ENCODE data around the gene ARL14EP.

ARL14EP gene

DNA sequence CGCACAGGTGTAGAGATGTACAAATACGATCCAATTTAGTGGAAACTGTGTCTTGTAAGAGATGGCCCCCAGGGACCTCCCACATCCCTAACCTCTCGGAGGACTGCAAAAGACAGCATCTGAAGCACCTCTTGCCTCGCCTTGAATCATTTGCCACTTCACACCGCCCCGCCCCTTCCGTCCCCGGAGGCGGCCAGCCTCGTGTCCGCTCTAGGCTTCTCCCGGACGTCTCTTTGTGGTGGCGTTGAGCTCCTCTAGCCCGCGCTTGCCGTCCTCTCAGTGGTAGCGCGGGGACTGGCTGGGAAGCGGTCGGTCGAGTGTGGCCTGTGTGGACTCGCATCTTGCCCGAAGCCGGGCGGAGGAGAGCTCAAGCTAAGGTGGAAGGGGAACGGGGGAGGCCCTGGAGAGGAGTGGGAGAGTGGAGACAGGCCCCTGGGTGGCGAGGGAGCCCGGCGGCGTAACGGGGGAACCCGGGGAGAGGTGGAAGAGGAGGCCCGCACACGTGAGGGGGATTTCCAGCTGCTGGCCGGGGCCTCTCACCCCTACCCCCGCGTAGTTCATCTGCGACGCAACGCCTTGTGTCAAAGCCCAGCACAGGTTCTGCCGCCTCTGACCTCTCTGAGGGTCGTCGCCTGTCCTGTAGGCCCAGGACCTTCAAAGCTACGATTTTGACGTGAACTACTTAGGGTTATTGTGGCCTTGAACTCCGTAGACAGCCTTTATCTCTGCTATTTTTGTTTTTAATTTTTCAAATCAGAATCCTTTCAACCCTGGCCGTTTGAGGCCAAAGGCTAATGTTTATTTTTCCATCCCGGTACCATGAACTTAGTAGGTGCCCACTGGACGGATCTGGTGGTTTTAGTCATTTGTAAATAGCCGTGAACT, at the start of gene ARL14EP:
Gene ARL14EP, plus strand, starts transcription at position 279 of the 885 bp plus-strand sequence. CDS start 7,845 bp downstream, outside the sequence.
- Histone ChIP-seq H3K4me3 (ENCODE audit: low read depth in 1 of 2, low read length in 2 of 2) (peak within 1 kb of the TSS; percentile 76 to 89), H3K27me3 (ENCODE audit: control insufficient read depth in 1 of 2, insufficient read depth in 2 of 2, low read length in 2 of 2) (no peaks in the 10 kb centered on the region), H3K27ac (ENCODE audit: low read depth, low read length) (peak within 1 kb of the TSS; percentile 81), H3K36me3 (ENCODE audit: insufficient read depth, low read length) (no peaks in the 10 kb centered on the region), H3K9me3 (ENCODE audit: low read length) (no peaks in the 10 kb centered on the region), H3K9ac (ENCODE audit: low read length) (peak within 1 kb of the TSS; percentile 96), H3K4me1 (ENCODE audit: insufficient read depth, low read length) (peaks cover 36% of the 10 kb centered on the region)

DNA sequence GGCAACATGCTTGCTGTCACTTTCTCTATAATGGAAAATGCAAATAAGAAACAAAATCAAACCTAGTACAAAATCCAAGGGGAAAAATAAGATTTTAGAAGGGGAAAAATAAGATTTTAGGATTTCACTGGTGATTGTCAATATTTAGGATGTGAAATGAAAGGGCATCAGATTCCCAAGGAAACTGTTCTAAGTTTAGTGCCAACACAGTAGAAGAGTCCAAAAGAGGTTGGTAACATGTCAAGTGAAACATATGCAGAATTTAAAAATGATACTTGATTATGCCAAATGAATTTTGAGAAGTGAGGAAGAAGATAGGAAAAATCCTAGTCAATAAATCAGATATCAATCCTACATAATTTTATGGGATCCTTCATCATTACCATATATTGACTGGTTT, 45.7 kb upstream of the ARL14EP start:
- no peaks in the 10 kb centered on the region for H3K9me3 ChIP-seq (ENCODE audit: low read length)
- H3K4me3 ChIP-seq (ENCODE audit: low read depth in 1 of 2, low read length in 2 of 2): no peak overlapping the region
- no peaks in the 10 kb centered on the region for H3K36me3 ChIP-seq (ENCODE audit: insufficient read depth, low read length)
- H3K27ac ChIP-seq (ENCODE audit: low read depth, low read length): no peak overlapping the region
- H3K9ac ChIP-seq (ENCODE audit: low read length): no peak overlapping the region
- H3K27me3 ChIP-seq (ENCODE audit: control insufficient read depth in 1 of 2, insufficient read depth in 2 of 2, low read length in 2 of 2): no peaks in the 10 kb centered on the region
- no peaks in the 10 kb centered on the region for H3K4me1 ChIP-seq (ENCODE audit: insufficient read depth, low read length)

DNA sequence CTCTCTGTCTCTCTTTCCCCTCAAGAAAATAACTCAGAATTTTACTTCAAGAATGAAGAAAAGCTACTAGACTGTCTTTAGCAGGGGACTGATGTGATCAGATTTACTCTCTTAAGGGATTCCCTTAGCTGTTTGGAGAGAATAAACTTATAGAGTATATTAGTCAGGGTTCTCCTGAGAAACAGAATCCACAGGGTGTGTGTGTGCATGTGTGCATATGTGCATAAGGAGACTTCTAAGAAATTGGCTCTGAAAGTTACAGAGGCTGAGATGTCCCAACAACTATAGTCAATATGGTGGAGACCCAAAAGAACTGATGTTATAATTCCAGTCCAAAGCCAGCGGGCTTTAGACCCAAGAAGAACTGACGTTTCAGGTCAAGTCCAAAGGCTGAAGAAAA, 43.1 kb upstream of the ARL14EP start:
- no peak overlapping the region for H3K27ac ChIP-seq (ENCODE audit: low read depth, low read length)
- no peaks in the 10 kb centered on the region for H3K9me3 ChIP-seq (ENCODE audit: low read length)
- no peaks in the 10 kb centered on the region for H3K27me3 ChIP-seq (ENCODE audit: control insufficient read depth in 1 of 2, insufficient read depth in 2 of 2, low read length in 2 of 2)
- no peak overlapping the region for H3K4me3 ChIP-seq (ENCODE audit: low read depth in 1 of 2, low read length in 2 of 2)
- H3K4me1 ChIP-seq (ENCODE audit: insufficient read depth, low read length): no peaks in the 10 kb centered on the region
- H3K9ac ChIP-seq (ENCODE audit: low read length): no peak overlapping the region
- no peaks in the 10 kb centered on the region for H3K36me3 ChIP-seq (ENCODE audit: insufficient read depth, low read length)

DNA sequence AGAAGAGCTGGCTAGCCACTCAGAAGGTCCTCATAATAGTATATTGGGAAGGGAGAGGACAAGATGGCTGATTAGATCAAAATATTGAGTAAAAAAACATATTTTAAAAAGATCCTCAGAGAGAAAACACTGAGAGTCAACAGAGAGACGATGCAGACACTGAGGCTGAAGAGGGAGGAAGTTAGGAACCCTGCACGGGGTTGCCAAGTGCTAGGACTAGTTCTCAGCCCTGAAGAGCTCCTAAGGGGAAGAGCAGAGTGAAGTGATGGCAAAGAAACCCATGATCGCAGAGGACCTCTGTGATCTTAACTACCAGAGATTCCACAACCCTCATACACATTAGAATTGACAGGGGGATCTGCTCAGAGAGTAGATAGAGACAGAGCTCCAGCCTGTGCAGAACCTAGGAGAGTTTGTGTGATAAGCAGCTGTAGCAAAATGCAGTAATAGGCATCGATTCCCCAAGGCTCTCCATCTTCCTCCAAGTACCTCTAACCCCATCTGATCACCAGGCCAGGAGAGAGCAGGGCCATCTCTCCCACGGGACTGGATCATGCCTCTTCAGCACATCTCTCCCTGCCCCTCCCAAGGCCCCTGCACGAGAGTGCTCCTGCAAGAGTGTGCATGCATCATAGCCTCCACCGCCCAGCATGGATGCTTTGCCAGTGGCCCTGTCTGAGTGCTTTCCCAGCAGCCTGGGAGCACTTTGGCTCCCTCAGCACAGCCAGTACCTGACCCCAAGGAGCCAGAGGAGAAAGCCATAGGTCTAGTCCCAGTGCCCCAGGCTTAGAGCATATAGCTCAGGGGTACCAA, 41.2 kb upstream of the ARL14EP start:
- no peaks in the 10 kb centered on the region for H3K27me3 ChIP-seq (ENCODE audit: control insufficient read depth in 1 of 2, insufficient read depth in 2 of 2, low read length in 2 of 2)
- H3K4me1 ChIP-seq (ENCODE audit: insufficient read depth, low read length): no peaks in the 10 kb centered on the region
- H3K9me3 ChIP-seq (ENCODE audit: low read length): no peaks in the 10 kb centered on the region
- H3K9ac ChIP-seq (ENCODE audit: low read length): no peak overlapping the region
- no peak overlapping the region for H3K4me3 ChIP-seq (ENCODE audit: low read depth in 1 of 2, low read length in 2 of 2)
- H3K27ac ChIP-seq (ENCODE audit: low read depth, low read length): no peak overlapping the region
- no peaks in the 10 kb centered on the region for H3K36me3 ChIP-seq (ENCODE audit: insufficient read depth, low read length)

DNA sequence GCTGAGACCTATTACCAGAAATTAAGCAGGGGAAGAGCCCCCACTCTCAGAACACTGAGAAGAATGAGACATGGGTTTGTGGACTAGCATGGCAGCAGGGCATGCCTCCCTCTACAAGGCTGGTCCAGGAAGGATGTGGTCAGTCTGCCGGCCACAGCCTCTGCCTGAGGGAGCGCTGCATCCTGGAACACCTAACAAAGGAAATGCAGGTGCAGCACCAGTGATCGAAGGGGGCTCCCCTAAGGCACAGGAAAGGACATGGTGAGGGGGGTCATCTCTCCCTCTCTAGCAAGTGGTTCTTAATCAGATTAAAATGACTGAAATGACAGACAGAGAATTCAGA, 40.6 kb upstream of the ARL14EP start:
- H3K9me3 ChIP-seq (ENCODE audit: low read length): no peaks in the 10 kb centered on the region
- H3K27ac ChIP-seq (ENCODE audit: low read depth, low read length): no peak overlapping the region
- H3K36me3 ChIP-seq (ENCODE audit: insufficient read depth, low read length): no peaks in the 10 kb centered on the region
- H3K4me3 ChIP-seq (ENCODE audit: low read depth in 1 of 2, low read length in 2 of 2): no peak overlapping the region
- H3K4me1 ChIP-seq (ENCODE audit: insufficient read depth, low read length): no peaks in the 10 kb centered on the region
- H3K27me3 ChIP-seq (ENCODE audit: control insufficient read depth in 1 of 2, insufficient read depth in 2 of 2, low read length in 2 of 2): no peaks in the 10 kb centered on the region
- H3K9ac ChIP-seq (ENCODE audit: low read length): no peak overlapping the region

DNA sequence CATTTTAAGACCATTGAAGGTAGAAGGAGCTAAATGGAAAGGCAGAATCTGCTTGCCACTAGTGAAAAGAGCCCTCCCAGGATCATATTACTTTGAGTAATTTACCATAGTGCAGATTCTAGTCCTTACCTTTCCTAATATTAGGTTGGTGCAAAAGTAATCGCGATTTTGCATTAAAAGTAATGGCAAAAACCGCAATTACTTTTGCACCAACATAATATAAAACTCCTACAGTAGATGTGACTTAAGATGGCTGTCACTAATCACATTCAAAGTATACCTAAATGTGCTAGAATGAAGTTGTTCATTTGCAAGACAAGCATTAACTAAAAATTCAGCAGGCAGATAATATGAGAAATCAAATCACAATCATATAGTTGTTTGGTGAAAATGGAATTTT, 38.1 kb upstream of the ARL14EP start:
- no peaks in the 10 kb centered on the region for H3K9me3 ChIP-seq (ENCODE audit: low read length)
- no peaks in the 10 kb centered on the region for H3K36me3 ChIP-seq (ENCODE audit: insufficient read depth, low read length)
- H3K9ac ChIP-seq (ENCODE audit: low read length): no peak overlapping the region
- no peak overlapping the region for H3K27ac ChIP-seq (ENCODE audit: low read depth, low read length)
- no peaks in the 10 kb centered on the region for H3K4me1 ChIP-seq (ENCODE audit: insufficient read depth, low read length)
- no peak overlapping the region for H3K4me3 ChIP-seq (ENCODE audit: low read depth in 1 of 2, low read length in 2 of 2)
- no peaks in the 10 kb centered on the region for H3K27me3 ChIP-seq (ENCODE audit: control insufficient read depth in 1 of 2, insufficient read depth in 2 of 2, low read length in 2 of 2)

DNA sequence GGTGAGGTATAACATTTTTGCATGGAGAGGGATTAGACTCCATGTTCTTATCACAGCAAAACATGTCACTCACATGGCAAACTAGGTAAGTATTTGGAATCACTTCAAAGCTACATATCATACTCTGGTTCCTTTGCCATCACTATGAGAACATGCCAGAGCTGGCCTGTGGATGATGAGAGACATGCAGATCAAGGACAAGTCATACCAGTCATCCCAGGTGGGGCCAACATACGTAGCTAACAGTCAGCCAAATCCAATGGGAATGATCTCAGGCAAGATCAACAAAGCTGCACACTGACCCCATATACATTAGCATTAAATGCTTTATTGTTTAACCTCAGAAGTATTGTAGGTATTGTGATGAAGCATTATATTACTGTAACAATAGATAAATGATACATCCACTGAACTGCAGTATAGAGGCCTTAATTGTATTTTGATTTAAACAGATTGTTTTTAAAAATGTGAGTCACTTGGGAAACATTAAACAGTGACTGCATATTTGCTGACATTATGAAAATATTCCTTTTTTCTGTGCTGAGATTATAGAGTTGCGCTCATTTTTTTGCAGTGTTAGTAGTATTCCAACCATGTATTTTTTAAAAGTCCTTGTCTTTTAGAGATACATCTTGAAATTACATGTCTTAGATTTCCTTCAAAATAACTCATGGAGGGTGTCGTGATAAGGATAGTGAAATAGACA, 37.3 kb upstream of the ARL14EP start:
- Histone ChIP-seq H3K27ac (ENCODE audit: low read depth, low read length) (no peak overlapping the region), H3K27me3 (ENCODE audit: control insufficient read depth in 1 of 2, insufficient read depth in 2 of 2, low read length in 2 of 2) (no peaks in the 10 kb centered on the region), H3K4me1 (ENCODE audit: insufficient read depth, low read length) (no peaks in the 10 kb centered on the region), H3K9ac (ENCODE audit: low read length) (no peak overlapping the region), H3K4me3 (ENCODE audit: low read depth in 1 of 2, low read length in 2 of 2) (no peak overlapping the region), H3K36me3 (ENCODE audit: insufficient read depth, low read length) (no peaks in the 10 kb centered on the region), H3K9me3 (ENCODE audit: low read length) (no peaks in the 10 kb centered on the region)

DNA sequence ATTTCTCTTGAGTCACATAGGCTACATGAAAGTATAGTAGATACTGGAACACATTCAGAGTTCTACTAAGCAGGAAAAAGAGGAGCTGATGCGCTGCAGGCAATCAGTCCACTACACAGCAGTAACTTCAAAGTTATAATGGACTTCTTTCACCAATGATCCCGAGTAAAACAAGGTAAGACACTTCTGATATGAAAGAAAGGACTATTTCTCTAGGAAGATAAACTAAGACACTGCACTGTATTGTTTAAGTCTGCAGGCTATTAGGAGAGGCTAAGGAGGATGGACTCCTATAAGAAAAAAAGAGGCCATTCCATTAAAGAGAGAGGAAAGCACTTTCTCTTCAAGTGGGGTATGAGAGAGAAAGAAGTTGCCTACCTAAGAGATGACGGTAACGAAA, 31.6 kb upstream of the ARL14EP start:
- no peak overlapping the region for H3K4me3 ChIP-seq (ENCODE audit: low read depth in 1 of 2, low read length in 2 of 2)
- H3K9ac ChIP-seq (ENCODE audit: low read length): no peak overlapping the region
- no peaks in the 10 kb centered on the region for H3K36me3 ChIP-seq (ENCODE audit: insufficient read depth, low read length)

DNA sequence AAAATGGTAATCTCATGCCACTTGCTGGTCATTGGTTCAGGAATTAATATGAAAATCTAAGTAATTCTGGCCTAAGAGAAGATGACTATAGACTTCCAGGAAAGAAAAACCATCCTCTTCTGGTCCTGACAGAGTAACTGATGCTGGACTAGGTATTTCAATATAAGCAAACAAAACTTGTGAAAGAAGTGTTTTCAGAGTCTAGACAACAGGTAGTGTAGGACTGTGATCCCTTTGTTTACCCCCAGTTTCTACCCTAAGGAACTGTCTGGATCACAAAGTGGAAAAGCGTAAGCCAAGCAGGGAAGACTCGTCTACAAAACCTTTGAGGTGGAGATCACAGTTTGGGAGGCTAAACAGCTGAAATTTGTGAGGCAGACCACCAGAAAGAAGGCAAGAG, 30.4 kb upstream of the ARL14EP start:
- Histone ChIP-seq H3K9ac (ENCODE audit: low read length) (no peak overlapping the region), H3K27me3 (ENCODE audit: control insufficient read depth in 1 of 2, insufficient read depth in 2 of 2, low read length in 2 of 2) (no peaks in the 10 kb centered on the region), H3K9me3 (ENCODE audit: low read length) (no peaks in the 10 kb centered on the region), H3K4me1 (ENCODE audit: insufficient read depth, low read length) (no peaks in the 10 kb centered on the region), H3K4me3 (ENCODE audit: low read depth in 1 of 2, low read length in 2 of 2) (no peak overlapping the region), H3K27ac (ENCODE audit: low read depth, low read length) (no peak overlapping the region), H3K36me3 (ENCODE audit: insufficient read depth, low read length) (no peaks in the 10 kb centered on the region)

More for the DNA sequence above, 31.6 kb upstream of the ARL14EP start:
- Histone ChIP-seq H3K4me1 (ENCODE audit: insufficient read depth, low read length) (no peaks in the 10 kb centered on the region), H3K27ac (ENCODE audit: low read depth, low read length) (no peak overlapping the region), H3K27me3 (ENCODE audit: control insufficient read depth in 1 of 2, insufficient read depth in 2 of 2, low read length in 2 of 2) (no peaks in the 10 kb centered on the region), H3K9me3 (ENCODE audit: low read length) (no peaks in the 10 kb centered on the region)

DNA sequence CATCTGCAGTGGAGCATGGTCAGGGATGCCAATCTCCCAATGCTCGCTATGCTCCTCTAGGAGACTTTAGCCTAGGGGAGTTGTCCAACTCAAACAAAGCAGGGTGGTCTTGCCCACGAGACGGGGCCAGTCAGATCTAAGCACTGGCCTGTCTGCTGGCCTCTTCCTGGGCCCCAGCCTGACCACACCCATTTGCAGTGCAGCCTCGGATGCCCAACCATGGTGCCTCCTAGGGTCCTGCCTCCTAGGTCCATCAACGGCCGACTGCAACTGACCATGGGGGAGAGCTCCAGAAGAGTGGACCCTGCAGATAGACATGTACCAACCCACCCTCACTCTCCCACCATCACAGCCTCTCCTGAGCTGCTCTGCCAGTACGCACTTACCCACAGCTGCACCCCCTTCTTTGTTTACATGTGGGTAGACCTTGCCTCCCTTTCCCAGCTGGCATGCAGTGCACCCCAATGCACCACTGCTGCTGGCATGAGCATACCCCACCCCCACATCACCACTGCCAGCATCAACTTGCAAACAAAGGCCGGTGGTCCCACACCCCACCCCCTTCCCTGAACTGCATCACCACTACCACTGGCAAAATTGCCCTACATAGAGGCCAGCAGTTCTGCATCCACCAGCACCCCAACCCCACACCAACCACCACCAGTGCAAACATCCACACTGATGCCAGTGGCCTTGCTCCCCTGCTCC, 27.6 kb upstream of the ARL14EP start:
- Histone ChIP-seq H3K4me3 (ENCODE audit: low read depth in 1 of 2, low read length in 2 of 2) (no peak overlapping the region), H3K4me1 (ENCODE audit: insufficient read depth, low read length) (no peaks in the 10 kb centered on the region), H3K27me3 (ENCODE audit: control insufficient read depth in 1 of 2, insufficient read depth in 2 of 2, low read length in 2 of 2) (no peaks in the 10 kb centered on the region), H3K9ac (ENCODE audit: low read length) (no peak overlapping the region), H3K36me3 (ENCODE audit: insufficient read depth, low read length) (no peaks in the 10 kb centered on the region), H3K9me3 (ENCODE audit: low read length) (no peaks in the 10 kb centered on the region), H3K27ac (ENCODE audit: low read depth, low read length) (no peak overlapping the region)

DNA sequence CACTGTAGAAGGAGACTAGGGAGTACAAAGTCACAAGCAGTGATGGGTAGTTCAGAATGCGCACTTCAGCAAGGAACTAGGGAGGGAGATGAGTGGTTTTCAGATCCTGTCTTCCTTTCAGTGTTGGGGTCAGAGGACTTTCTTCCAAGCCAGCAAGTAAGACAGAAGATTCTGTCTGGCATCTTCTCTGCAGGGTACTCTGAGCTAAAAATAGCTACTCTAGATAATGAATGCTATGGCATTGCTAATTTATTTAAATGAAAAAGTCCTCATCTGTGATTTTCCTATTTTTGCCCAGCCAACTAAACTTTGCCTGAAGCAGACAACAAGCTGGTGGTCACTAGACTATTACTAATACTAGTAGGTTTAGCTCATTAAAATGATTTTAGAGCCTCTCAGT, 18.3 kb upstream of the ARL14EP start:
- no peaks in the 10 kb centered on the region for H3K4me1 ChIP-seq (ENCODE audit: insufficient read depth, low read length)
- no peak overlapping the region for H3K9ac ChIP-seq (ENCODE audit: low read length)
- no peak overlapping the region for H3K27ac ChIP-seq (ENCODE audit: low read depth, low read length)

More for the DNA sequence above, 18.3 kb upstream of the ARL14EP start:
- no peak overlapping the region for H3K4me3 ChIP-seq (ENCODE audit: low read depth in 1 of 2, low read length in 2 of 2)
- no peaks in the 10 kb centered on the region for H3K27me3 ChIP-seq (ENCODE audit: control insufficient read depth in 1 of 2, insufficient read depth in 2 of 2, low read length in 2 of 2)
- H3K9me3 ChIP-seq (ENCODE audit: low read length): no peaks in the 10 kb centered on the region
- H3K36me3 ChIP-seq (ENCODE audit: insufficient read depth, low read length): no peaks in the 10 kb centered on the region
